Glutamatergic neuron (in vitro differentiated cells): ENCODE results near the gene DUS2. TPM values are rescaled to one million over a fixed set of nuclear protein-coding genes. Genes with fewer than 3 reads are reported as not detected.
"Not testable (repeated sequence)": the region's sequence is repeated elsewhere in the genome, so short reads cannot be mapped to it uniquely, and the experiment has no call there.

ENCODE experiments used
- DNase-seq: peaks from one replicate; pipeline ENCODE4 v3.0.0; 2022
- H3K27ac Mint-ChIP-seq: one replicate; pipeline ENCODE4 v1.8.0; 2020; ENCODE audit warnings: mild to moderate bottlenecking, mixed read lengths, inconsistent platforms; ENCODE audit not compliant: unreplicated experiment
- H3K27me3 Mint-ChIP-seq: one replicate; pipeline ENCODE4 v1.8.0; 2020; ENCODE audit warnings: mild to moderate bottlenecking, moderate library complexity, mixed read lengths, inconsistent platforms; ENCODE audit not compliant: unreplicated experiment
- H3K36me3 Mint-ChIP-seq: one replicate; pipeline ENCODE4 v1.8.0; 2020; ENCODE audit warnings: mild to moderate bottlenecking, mixed read lengths, inconsistent platforms; ENCODE audit not compliant: unreplicated experiment
- H3K4me1 Mint-ChIP-seq: one replicate; pipeline ENCODE4 v1.8.0; 2020; ENCODE audit warnings: mild to moderate bottlenecking, low read depth, mixed read lengths, inconsistent platforms; ENCODE audit not compliant: unreplicated experiment
- H3K4me3 Mint-ChIP-seq: one replicate; pipeline ENCODE4 v1.8.0; 2020; ENCODE audit warnings: mild to moderate bottlenecking, mixed read lengths, inconsistent platforms; ENCODE audit not compliant: unreplicated experiment
- H3K9me3 Mint-ChIP-seq: one replicate; pipeline ENCODE4 v1.8.0; 2020; ENCODE audit warnings: mild to moderate bottlenecking, moderate library complexity, mixed read lengths, inconsistent platforms; ENCODE audit not compliant: unreplicated experiment
- total RNA-seq: library from RNA; stranded (reverse); fragmentation: NEBNext Ultra II Directional; extraction: Animal tissue kit (Norgen Biotek cat#: 25700); gene quantifications from one replicate; pipeline ENCODE4 v1.2.1, GENCODE V29; 2021; ENCODE audit not compliant: unreplicated experiment
- TF ChIP-seq, protein P1 (sequence below): fragments of 200-600 bp; sonication (generic); IDR thresholded peaks from one replicate; pipeline ENCODE4 v1.5.0; 2021; ENCODE audit not compliant: partially characterized antibody, unreplicated experiment

The DUS2 gene
- total RNA-seq, 1 donor from 2014 or later, result 21.0 TPM

DNA sequence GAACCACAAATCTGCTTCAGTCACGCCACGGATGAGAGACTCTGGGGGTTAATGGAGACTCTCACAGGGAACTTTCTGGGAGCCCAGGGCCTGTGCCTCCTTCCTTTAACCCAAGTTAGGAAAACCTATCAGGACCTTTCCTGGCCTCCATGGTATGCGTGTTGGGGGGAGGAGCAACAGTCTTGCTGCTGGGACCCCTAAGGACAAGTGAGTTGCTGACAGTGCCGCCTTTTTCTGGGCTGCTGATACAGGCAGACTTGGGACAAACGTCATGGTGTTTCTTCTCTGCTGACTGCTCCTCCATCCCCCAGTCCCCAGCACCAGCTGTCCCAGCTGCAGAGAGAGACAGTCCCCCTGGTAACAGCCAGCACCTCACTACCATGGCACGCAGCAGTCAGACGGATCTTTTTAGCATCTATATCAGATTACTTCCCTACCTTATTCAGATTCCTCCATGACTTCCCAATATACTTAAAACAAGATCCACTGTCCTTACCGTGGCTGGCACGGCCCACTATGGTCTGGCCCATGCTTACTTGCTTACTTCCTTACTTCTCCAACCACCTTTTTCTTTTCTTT is 13.8 kb upstream of the DUS2 start:
- H3K27ac Mint-ChIP-seq, result no peak overlapping the region
- H3K4me3 Mint-ChIP-seq, result no peak overlapping the region
- no peak for DNase-seq
- H3K9me3 Mint-ChIP-seq, result no peaks in the 10 kb centered on the region
- no peaks in the 10 kb centered on the region for H3K4me1 Mint-ChIP-seq
- no peaks in the 10 kb centered on the region for H3K36me3 Mint-ChIP-seq
- H3K27me3 Mint-ChIP-seq, result peaks cover 2% of the 10 kb centered on the region
- TF ChIP-seq, protein P1, sequence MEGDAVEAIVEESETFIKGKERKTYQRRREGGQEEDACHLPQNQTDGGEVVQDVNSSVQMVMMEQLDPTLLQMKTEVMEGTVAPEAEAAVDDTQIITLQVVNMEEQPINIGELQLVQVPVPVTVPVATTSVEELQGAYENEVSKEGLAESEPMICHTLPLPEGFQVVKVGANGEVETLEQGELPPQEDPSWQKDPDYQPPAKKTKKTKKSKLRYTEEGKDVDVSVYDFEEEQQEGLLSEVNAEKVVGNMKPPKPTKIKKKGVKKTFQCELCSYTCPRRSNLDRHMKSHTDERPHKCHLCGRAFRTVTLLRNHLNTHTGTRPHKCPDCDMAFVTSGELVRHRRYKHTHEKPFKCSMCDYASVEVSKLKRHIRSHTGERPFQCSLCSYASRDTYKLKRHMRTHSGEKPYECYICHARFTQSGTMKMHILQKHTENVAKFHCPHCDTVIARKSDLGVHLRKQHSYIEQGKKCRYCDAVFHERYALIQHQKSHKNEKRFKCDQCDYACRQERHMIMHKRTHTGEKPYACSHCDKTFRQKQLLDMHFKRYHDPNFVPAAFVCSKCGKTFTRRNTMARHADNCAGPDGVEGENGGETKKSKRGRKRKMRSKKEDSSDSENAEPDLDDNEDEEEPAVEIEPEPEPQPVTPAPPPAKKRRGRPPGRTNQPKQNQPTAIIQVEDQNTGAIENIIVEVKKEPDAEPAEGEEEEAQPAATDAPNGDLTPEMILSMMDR, result no peak

DNA sequence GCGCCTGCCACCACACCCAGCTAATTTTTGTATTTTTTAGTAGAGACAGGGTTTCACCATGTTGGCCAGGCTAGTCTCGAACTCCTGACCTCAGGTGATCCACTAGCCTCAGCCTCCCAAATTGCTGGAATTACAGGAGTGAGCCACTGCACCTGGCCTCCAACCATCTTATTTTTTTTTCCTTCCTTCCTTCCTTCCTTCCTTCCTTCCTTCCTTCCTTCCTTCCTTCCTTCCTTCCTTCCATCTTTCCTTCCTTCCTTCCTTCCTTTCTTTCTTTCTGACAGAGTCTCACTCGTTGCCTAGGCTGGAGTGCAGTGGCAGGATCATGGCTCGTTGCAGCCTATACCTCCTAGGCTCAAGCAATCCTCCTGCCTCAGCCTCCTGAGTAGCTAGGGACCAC is 13.2 kb upstream of the DUS2 start:
- not testable (repeated sequence) for H3K27me3 Mint-ChIP-seq, DNase-seq, H3K4me3 Mint-ChIP-seq, H3K27ac Mint-ChIP-seq, H3K36me3 Mint-ChIP-seq, H3K9me3 Mint-ChIP-seq, H3K4me1 Mint-ChIP-seq

DNA sequence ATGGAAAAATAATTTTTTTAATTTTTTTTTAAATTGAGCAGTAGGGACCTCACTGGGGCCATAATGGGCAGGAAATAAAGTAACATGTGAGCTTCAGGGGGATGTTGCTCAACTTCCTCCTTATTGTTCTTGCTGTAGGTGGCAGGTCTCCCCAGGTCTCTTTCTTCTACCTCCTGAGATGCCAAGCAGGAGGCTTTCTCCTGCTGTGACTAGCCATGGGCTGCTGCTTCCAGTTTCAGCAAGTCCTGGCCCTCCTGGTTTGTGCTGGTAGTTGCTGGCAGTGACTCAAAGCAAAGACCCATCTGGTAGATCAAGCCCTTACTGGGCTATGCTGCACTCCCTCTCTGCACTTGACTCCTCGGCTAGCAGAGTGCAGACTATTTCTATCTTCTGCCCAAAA is 9.6 kb upstream of the DUS2 start:
- H3K4me1 Mint-ChIP-seq, result no peaks in the 10 kb centered on the region
- DNase-seq, result no peak
- peaks cover 2% of the 10 kb centered on the region for H3K27me3 Mint-ChIP-seq
- TF ChIP-seq, protein P1, result no peak
- H3K36me3 Mint-ChIP-seq, result no peaks in the 10 kb centered on the region
- no peaks in the 10 kb centered on the region for H3K9me3 Mint-ChIP-seq
- H3K4me3 Mint-ChIP-seq, result no peak overlapping the region
- H3K27ac Mint-ChIP-seq, result no peak overlapping the region

DNA sequence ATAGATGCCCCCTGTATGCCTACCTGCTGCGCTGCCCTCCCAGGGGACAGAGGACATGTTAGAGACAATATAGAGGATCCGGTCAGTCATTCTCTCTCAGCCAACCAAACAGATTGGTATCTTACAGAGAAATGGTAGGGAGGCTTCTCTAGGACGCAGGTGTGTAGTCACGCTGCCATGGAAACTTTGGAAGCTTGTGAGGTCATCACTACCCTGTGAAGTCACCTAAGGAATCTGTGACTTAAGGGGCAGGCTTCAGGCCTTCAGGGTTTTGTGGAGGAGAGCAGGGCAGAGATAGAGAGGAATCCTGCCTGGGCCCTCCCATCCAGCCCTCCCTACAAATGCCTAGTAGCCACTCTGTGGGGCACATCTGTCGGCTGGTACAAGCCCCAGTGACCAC is 7.4 kb upstream of the DUS2 start, which contains the start of gene DPEP2NB:
Gene DPEP2NB, minus strand, starts transcription at position 231 of the 400 bp plus-strand sequence. Its CDS starts 141 bp downstream, at position 90.
- H3K27me3 Mint-ChIP-seq, result peaks cover under 1% of the 10 kb centered on the region
- H3K27ac Mint-ChIP-seq, result no peak within 1 kb of the TSS
- H3K9me3 Mint-ChIP-seq, result no peaks in the 10 kb centered on the region
- H3K4me3 Mint-ChIP-seq, result no peak within 1 kb of the TSS
- TF ChIP-seq, protein P1, result no peak
- no peak for DNase-seq
- H3K36me3 Mint-ChIP-seq, result no peaks in the 10 kb centered on the region
- H3K4me1 Mint-ChIP-seq, result no peaks in the 10 kb centered on the region

DNA sequence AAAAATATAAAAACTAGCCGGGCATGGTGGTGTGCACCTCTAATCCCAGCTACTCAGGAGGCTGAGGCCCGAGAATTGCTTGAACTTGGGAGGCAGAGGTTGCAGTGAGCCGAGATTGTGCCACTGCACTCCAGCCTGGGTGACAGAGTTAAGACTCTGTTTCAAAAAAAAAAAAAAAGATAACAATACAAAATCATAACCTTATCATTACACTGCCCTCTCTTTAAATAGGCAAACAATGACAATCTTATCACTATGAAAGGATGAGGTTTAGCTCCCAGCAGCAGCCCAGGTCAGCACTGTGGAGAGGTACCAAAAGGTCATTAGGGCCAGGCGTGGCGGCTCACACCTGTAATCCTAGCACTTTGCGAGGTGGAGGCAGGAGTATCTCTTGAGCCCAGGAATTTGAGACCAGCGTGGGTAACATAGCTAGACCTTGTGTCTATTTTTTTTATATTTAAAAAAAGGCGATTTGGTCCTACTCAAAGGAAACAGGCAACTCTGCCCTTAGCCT is 3.9 kb upstream of the DUS2 start:
- H3K9me3 Mint-ChIP-seq, result peaks cover 6% of the 10 kb centered on the region
- DNase-seq, result no peak
- TF ChIP-seq, protein P1, result no peak

More for the DNA sequence above, 3.9 kb upstream of the DUS2 start:
- Mint-ChIP-seq H3K27me3 (peaks cover 8% of the 10 kb centered on the region), H3K36me3 (no peaks in the 10 kb centered on the region), H3K27ac (no peak overlapping the region), H3K4me3 (no peak overlapping the region), H3K4me1 (peaks cover 2% of the 10 kb centered on the region)
